Ovary (tissue), 3 donors: ENCODE results near the gene TNFAIP8L1.

Source experiments
- EP300 ChIP-seq: sonication (generic); formaldehyde crosslinking; IDR thresholded peaks from one replicate; pipeline ENCODE4 v1.6.1; 2017; ENCODE audit warnings: antibody characterized with exemption
- POLR2A ChIP-seq: fragments of 450-650 bp; IDR thresholded peaks from one replicate; pipeline ENCODE4 v1.6.1; 2017; ENCODE audit warnings: antibody characterized with exemption, mild to moderate bottlenecking, moderate library complexity
- TF ChIP-seq, protein P1 (sequence below), 3 donors: fragments of 450-650 bp in 2 of 3; fragments of 200-600 bp in 1 of 3; IDR thresholded peaks; one replicate each; pipeline versions ENCODE4 v1.5.1 to v1.8.0; 2016 to 2022; ENCODE audit warnings: antibody characterized with exemption in 3 of 3, mild to moderate bottlenecking in 1 of 3
- donor health status: DM: no; HTN: no; CAD: no.

DNA sequence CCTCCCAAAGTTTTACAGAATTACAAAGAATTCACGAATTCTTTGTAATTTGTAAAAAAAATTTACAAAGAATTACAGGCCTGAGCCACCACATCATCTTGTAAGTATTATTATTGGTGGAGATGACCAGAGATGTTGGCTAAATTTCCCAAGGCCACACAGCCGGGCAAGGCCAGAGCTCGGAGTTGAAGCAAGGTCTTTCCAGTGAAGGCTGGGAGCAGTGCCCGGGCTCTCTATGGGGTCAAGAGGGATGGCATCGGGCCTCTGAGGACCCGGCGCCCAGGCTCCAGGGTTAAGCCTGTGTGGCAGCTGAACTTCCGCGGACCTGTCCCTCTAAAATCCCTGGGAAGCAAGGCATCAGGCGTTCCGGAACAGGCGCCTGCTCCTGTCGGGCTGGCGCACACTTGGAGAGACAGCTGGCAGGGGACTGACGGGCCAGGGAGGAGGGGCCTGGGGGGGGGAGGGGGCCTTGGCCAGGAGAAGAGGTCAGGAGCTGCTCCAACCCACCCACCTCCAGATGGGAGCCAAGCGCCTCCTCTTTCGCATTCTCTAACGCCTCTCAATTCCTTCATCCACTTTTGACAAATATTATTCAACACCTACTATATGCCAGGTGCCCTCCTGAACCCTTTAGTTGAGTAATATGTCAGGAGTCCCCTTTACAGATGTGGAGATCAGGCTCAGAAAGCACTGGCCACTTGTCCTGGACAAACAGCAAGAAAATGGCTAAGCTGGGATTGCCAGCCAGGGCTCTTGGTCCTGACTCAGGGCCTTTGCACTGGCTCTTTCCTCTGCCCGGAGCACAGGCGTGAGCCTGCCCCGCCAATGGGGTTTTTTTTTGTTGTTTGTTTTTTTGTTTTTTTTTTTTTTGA lies 43.0 kb upstream of the TNFAIP8L1 start:
- TF ChIP-seq, protein P1, sequence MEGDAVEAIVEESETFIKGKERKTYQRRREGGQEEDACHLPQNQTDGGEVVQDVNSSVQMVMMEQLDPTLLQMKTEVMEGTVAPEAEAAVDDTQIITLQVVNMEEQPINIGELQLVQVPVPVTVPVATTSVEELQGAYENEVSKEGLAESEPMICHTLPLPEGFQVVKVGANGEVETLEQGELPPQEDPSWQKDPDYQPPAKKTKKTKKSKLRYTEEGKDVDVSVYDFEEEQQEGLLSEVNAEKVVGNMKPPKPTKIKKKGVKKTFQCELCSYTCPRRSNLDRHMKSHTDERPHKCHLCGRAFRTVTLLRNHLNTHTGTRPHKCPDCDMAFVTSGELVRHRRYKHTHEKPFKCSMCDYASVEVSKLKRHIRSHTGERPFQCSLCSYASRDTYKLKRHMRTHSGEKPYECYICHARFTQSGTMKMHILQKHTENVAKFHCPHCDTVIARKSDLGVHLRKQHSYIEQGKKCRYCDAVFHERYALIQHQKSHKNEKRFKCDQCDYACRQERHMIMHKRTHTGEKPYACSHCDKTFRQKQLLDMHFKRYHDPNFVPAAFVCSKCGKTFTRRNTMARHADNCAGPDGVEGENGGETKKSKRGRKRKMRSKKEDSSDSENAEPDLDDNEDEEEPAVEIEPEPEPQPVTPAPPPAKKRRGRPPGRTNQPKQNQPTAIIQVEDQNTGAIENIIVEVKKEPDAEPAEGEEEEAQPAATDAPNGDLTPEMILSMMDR (IDR thresholded peaks at IDR 0.05), result no peak
- TF ChIP-seq EP300 (no peak), POLR2A (no peak)
